GM13976 (cell line): ENCODE results near the gene FUT1.

Source experiments
- DNase-seq: peaks from one replicate; pipeline ENCODE4 v3.0.0; 2012; ENCODE audit warnings: low spot score
- CTCF ChIP-seq: IDR thresholded peaks from 2 replicates; pipeline ENCODE4 v1.5.1; 2012; ENCODE audit warnings: borderline replicate concordance, mild to moderate bottlenecking; ENCODE audit not compliant: insufficient read depth; ENCODE audit errors: extremely low read depth, missing control alignments, control extremely low read depth
- in situ Hi-C: fragments of 300-500 bp; cut with MboI; formaldehyde crosslinking; loops from one replicate; pipeline ENCODE4 v1.12.0; 2022; ENCODE audit warnings: low sequenced_read_pairs, mixed read lengths, inconsistent platforms; ENCODE audit not compliant: unreplicated experiment

Gene FUT1

GRCh38 chr19:48760504-48761205 is 8.2 kb upstream of the FUT1 start:
- TF ChIP-seq CTCF: no peak
- in situ Hi-C loops: no loop called here
- DNase-seq: no peak

DNA sequence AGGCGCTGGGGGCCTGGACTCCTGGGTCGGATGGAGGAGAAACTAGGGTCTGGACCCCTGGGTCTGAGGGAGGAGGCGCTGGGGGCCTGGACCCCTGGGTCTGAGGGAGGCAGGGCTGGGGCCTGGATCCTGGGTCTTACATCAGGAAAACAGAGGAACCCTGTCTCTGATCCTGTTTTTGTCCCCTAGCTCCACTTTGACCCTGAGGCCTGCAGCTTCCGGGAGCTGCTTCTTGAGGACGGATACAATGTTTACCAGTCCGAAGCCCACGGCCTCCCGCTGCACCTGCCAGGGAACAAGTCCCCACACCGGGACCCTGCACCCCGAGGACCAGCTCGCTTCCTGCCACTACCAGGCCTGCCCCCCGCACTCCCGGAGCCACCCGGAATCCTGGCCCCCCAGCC is 5.3 kb upstream of the FUT1 start:
- no peak for TF ChIP-seq CTCF
- in situ Hi-C loops: no loop called here

GRCh38 chr19:48757089-48757675 is 4.7 kb upstream of the FUT1 start:
- no peak for TF ChIP-seq CTCF
- DNase-seq: no peak
- in situ Hi-C loops: no loop called here

More for the DNA sequence above, 5.3 kb upstream of the FUT1 start:
- DNase-seq: no peak

- in situ Hi-C loops: no loop called here
- no peak for DNase-seq
- TF ChIP-seq CTCF: no peak
These were observed 4.2 kb upstream of the FUT1 start for GRCh38 chr19:48756686-48757085.

DNA sequence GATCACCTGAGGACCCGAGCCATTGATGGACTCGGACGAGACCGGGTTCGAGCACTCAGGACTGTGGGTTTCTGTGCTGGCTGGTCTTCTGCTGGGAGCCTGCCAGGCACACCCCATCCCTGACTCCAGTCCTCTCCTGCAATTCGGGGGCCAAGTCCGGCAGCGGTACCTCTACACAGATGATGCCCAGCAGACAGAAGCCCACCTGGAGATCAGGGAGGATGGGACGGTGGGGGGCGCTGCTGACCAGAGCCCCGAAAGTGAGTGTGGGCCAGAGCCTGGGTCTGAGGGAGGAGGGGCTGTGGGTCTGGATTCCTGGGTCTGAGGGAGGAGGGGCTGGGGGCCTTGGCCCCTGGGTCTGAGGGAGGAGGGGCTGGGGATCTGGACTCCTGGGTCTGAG is 3.8 kb upstream of the FUT1 start:
- no peak for DNase-seq
- in situ Hi-C loops: no loop called here
- no peak for TF ChIP-seq CTCF

DNA sequence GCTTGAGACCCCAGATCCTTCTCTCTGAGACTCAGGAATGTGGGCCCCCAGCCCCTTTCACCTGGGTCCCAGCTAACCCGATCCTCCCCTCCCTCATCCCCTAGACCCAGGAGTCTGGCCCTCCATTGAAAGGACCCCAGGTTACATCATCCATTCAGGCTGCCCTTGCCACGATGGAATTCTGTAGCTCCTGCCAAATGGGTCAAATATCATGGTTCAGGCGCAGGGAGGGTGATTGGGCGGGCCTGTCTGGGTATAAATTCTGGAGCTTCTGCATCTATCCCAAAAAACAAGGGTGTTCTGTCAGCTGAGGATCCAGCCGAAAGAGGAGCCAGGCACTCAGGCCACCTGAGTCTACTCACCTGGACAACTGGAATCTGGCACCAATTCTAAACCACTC is 3.3 kb upstream of the FUT1 start:
- no peak for DNase-seq
- in situ Hi-C loops: no loop called here
- TF ChIP-seq CTCF: no peak
